Memory B cell (primary cell): ENCODE results near the gene CFAP47.
"Not testable (repeated sequence)": the region's sequence is repeated elsewhere in the genome, so short reads cannot be mapped to it uniquely, and the experiment has no call there.

Source experiments
- ATAC-seq: fragments of 150-1000 bp; cut with Tn5 transposase; 2 replicates; pipeline ENCODE4 v1.10.0; 2021; ENCODE audit warnings: low read depth, mild to moderate bottlenecking, moderate library complexity
- DNase-seq, 2 donors: peaks; one replicate each; pipeline ENCODE4 v3.0.0; 2022; ENCODE audit warnings: low spot score in 2 of 2
- H3K27ac Mint-ChIP-seq: one replicate; pipeline ENCODE4 v1.8.0; 2022; ENCODE audit warnings: mild to moderate bottlenecking, moderate library complexity, mixed read lengths
- H3K27me3 Mint-ChIP-seq: one replicate; pipeline ENCODE4 v1.8.0; 2022; ENCODE audit warnings: mixed read lengths
- H3K36me3 Mint-ChIP-seq: one replicate; pipeline ENCODE4 v1.8.0; 2022; ENCODE audit warnings: mild to moderate bottlenecking, mixed read lengths
- H3K4me1 Mint-ChIP-seq: one replicate; pipeline ENCODE4 v1.8.0; 2022; ENCODE audit warnings: mixed read lengths
- H3K4me3 Mint-ChIP-seq: one replicate; pipeline ENCODE4 v1.8.0; 2022; ENCODE audit warnings: mild to moderate bottlenecking, moderate library complexity, mixed read lengths
- H3K9me3 Mint-ChIP-seq: one replicate; pipeline ENCODE4 v1.8.0; 2022; ENCODE audit warnings: mixed read lengths

CFAP47 gene

DNA sequence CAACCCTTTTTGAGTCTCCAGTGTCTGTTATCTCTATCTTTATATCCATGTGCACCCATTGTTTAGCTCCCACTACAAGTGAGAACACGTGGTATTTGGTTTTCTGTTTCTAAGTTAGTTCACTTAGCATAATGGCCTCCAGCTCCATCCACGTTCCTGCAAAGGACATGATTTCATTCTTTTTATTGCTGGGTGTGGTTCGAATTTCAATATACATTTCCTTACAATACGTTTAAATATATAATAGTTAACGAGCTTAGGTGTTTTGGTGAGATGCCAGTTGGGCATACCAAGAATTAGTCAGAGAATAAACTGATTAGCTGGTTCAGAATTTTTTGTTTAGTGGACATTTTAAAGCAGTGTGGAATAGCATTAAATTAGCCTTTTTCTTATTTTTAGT, 196.7 kb downstream of the CFAP47 start:
- Mint-ChIP-seq H3K27me3 (no peaks in the 10 kb centered on the region), H3K36me3 (no peaks in the 10 kb centered on the region), H3K9me3 (no peaks in the 10 kb centered on the region), H3K27ac (no peak overlapping the region), H3K4me1 (no peaks in the 10 kb centered on the region), H3K4me3 (no peak overlapping the region)
- no peak for DNase-seq
- no peak for ATAC-seq

GRCh38 chrX:36159254-36159653, 239.7 kb downstream of the CFAP47 start:
- Mint-ChIP-seq H3K27me3 (no peaks in the 10 kb centered on the region), H3K9me3 (no peaks in the 10 kb centered on the region), H3K4me1 (no peaks in the 10 kb centered on the region), H3K4me3 (no peak overlapping the region), H3K36me3 (no peaks in the 10 kb centered on the region), H3K27ac (no peak overlapping the region)
- ATAC-seq: no peak
- no peak for DNase-seq

DNA sequence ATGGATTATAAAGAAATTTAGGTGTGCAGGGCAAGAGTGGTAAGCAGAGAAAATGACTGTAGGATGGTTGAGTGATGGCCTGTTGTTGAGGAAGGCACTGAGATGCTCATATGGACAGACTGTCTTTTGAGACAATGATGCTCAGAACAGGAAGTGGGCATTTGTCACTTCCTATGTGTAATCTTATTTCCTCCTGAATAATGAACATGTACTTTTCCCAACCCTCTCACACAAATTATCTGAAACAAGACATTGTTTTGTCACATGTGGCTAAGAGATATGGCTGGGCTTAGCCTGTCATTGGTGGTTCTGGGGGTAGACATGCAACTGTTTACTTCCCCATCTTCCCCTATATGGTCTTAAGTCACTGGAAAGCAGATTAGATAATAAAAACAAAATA, 240.5 kb downstream of the CFAP47 start:
- ATAC-seq: no peak
- Mint-ChIP-seq H3K9me3 (no peaks in the 10 kb centered on the region), H3K4me1 (no peaks in the 10 kb centered on the region), H3K27ac (no peak overlapping the region), H3K4me3 (no peak overlapping the region), H3K27me3 (no peaks in the 10 kb centered on the region), H3K36me3 (no peaks in the 10 kb centered on the region)
- no peak for DNase-seq

DNA sequence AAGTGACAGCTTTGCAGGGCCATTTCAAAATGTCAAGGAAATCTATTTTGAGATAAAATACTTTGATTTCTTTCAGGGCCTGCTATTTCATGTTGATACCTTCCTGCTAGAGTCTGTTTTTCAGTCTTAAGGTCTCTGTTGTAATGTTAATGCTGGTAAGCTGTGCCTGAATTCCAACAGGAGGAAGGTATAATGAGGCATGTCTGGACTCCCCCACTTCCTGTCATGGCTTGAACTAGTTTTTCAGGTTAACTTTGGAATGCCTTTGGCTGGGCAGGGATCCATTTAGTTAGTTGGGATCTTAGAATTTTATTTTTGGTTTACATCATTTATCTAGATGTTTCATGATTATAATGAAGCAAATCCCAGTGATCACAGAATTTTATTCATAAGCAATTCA, 279.0 kb downstream of the CFAP47 start:
- no peak overlapping the region for H3K27ac Mint-ChIP-seq
- H3K36me3 Mint-ChIP-seq: no peaks in the 10 kb centered on the region
- H3K4me1 Mint-ChIP-seq: no peaks in the 10 kb centered on the region
- no peaks in the 10 kb centered on the region for H3K9me3 Mint-ChIP-seq
- H3K27me3 Mint-ChIP-seq: no peaks in the 10 kb centered on the region
- DNase-seq: no peak
- H3K4me3 Mint-ChIP-seq: no peak overlapping the region
- ATAC-seq: no peak

DNA sequence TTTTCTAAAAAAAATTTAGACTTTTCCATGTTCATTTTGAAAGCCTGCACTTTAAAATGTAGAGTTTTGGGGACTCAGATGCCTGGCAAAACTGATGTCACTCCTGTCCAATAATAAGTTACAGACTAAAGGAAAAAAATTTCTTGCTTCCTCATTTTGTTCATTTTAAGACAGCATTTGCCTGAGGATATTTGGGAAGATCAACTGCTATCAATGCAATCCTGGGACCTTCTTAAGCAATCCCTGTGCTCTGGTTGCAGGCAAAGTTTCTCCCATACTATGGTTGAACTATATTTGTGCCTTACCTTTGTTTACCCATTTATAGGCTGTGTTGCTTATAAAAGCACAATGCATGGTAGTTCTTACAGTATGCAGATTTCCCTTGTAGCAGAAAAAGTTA, 280.4 kb downstream of the CFAP47 start:
- Mint-ChIP-seq H3K36me3 (no peaks in the 10 kb centered on the region), H3K4me3 (no peak overlapping the region), H3K27me3 (no peaks in the 10 kb centered on the region), H3K27ac (no peak overlapping the region), H3K4me1 (no peaks in the 10 kb centered on the region), H3K9me3 (no peaks in the 10 kb centered on the region)
- no peak for ATAC-seq
- DNase-seq: no peak

DNA sequence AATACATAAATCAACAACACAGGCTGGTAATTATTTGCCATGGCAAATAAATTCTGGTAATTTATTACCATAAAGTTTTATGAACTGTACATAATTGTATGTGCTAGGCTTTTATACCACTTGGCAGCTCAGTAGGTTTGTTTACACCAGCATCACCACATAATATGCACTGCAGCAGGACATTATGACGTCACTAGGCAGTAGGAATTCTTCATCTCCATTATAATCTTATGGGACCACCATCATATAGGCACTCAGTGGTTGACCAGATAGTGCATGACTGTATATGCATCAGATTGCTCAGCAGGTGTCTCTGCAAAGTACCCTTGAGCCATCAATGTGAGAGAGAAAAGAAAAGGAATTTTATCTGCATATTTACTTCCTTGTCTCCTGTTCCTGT, 295.4 kb downstream of the CFAP47 start:
- Mint-ChIP-seq H3K36me3 (no peaks in the 10 kb centered on the region), H3K27ac (no peak overlapping the region), H3K4me1 (no peaks in the 10 kb centered on the region), H3K4me3 (no peak overlapping the region), H3K27me3 (no peaks in the 10 kb centered on the region), H3K9me3 (peaks cover 3% of the 10 kb centered on the region)
- DNase-seq (no peak), ATAC-seq (no peak)

DNA sequence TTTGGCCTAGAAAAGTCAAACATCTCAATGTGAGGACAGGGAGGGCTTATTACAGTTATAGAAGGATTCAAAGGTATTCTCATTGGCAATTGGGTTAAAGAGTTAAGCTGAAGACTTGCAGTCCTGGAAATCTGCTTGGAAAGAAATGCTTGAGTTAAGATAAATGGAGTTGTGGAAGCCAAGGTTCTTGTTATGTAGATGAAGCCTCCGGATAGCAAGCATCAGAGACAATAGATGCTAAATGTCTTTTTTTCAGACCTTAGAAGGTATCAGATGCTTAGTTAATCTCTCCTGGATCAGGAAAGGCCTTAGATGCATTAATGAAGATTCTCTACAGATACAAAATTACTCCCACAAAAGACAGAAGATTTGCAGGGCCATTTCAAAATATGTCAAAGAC, 299.3 kb downstream of the CFAP47 start:
- H3K4me1 Mint-ChIP-seq: no peaks in the 10 kb centered on the region
- H3K4me3 Mint-ChIP-seq: no peak overlapping the region
- H3K27me3 Mint-ChIP-seq: no peaks in the 10 kb centered on the region
- no peak for DNase-seq
- ATAC-seq: no peak
- no peak overlapping the region for H3K27ac Mint-ChIP-seq
- H3K36me3 Mint-ChIP-seq: no peaks in the 10 kb centered on the region
- H3K9me3 Mint-ChIP-seq: peaks cover 4% of the 10 kb centered on the region

DNA sequence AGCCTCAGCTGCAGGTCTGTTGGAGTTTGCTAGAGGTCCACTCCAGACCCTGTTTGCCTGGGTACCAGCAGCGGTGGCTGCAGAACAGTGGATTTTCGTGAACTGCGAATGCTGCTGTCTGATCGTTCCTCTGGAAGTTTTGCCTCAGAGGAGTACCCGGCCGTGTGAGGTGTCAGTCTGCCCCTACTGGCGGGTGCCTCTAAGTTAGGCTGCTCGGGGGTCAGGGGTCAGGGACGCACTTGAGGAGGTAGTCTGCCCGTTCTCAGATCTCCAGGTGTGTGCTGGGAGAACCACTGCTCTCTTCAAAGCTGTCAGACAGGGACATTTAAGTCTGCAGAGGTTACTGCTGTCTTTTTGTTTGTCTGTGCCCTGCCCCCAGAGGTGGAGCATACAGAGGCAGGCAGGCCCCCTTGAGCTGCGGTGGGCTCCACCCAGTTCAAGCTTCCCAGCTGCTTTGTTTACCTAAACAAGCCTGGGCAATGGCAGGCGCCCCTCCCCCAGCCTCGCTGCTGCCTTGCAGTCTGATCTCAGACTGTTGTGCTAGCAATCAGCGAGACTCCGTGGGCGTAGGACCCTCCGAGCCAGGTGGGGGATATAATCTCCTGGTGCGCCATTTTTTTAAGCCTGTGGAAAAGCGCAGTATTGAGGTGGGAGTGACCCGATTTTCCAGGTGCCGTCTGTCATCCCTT, 315.4 kb downstream of the CFAP47 start:
- not testable (repeated sequence) for DNase-seq, H3K4me1 Mint-ChIP-seq, H3K36me3 Mint-ChIP-seq, H3K27ac Mint-ChIP-seq, H3K4me3 Mint-ChIP-seq, H3K9me3 Mint-ChIP-seq, ATAC-seq, H3K27me3 Mint-ChIP-seq

GRCh38 chrX:36241397-36241796, 321.9 kb downstream of the CFAP47 start:
- Mint-ChIP-seq H3K4me3 (no peak overlapping the region), H3K9me3 (no peaks in the 10 kb centered on the region), H3K27me3 (no peaks in the 10 kb centered on the region), H3K36me3 (no peaks in the 10 kb centered on the region), H3K27ac (no peak overlapping the region), H3K4me1 (no peaks in the 10 kb centered on the region)
- no peak for ATAC-seq
- DNase-seq: no peak

GRCh38 chrX:36266155-36266554, 346.6 kb downstream of the CFAP47 start:
- DNase-seq: no peak
- Mint-ChIP-seq H3K27me3 (no peaks in the 10 kb centered on the region), H3K36me3 (no peaks in the 10 kb centered on the region), H3K4me3 (no peak overlapping the region), H3K27ac (no peak overlapping the region), H3K4me1 (no peaks in the 10 kb centered on the region), H3K9me3 (no peaks in the 10 kb centered on the region)
- ATAC-seq: no peak

- Mint-ChIP-seq H3K27me3 (no peaks in the 10 kb centered on the region), H3K9me3 (no peaks in the 10 kb centered on the region)
Measured at GRCh38 chrX:36310136-36310535, 390.6 kb downstream of the CFAP47 start.

DNA sequence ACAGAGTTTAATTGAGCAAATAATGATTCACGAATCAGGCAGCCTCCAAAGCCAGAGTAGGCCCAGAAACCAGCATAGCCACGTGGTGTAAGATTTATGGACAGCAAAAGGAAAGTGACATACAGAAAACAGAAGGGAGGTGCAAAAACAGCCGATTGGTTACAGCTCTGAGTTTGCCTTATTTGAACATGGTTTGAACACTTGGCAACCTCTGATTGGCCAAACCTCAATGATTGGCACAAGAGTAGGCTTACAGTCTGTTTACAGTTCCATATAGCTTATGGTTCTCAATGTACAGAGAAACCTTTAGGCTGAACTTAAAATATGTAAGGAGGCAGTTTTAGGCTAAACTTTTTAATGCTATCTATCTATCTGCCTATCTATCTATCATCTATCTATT, 394.8 kb downstream of the CFAP47 start:
- no peaks in the 10 kb centered on the region for H3K36me3 Mint-ChIP-seq
- H3K27me3 Mint-ChIP-seq: no peaks in the 10 kb centered on the region
- no peaks in the 10 kb centered on the region for H3K9me3 Mint-ChIP-seq
- H3K4me1 Mint-ChIP-seq: no peaks in the 10 kb centered on the region
- H3K27ac Mint-ChIP-seq: no peak overlapping the region
- DNase-seq: no peak
- H3K4me3 Mint-ChIP-seq: no peak overlapping the region
- ATAC-seq: no peak

More at GRCh38 chrX:36310136-36310535, 390.6 kb downstream of the CFAP47 start:
- Mint-ChIP-seq H3K27ac (no peak overlapping the region), H3K4me3 (no peak overlapping the region), H3K4me1 (no peaks in the 10 kb centered on the region), H3K36me3 (no peaks in the 10 kb centered on the region)
- no peak for DNase-seq
- ATAC-seq: no peak

GRCh38 chrX:36334572-36334971, 415.0 kb downstream of the CFAP47 start:
- Mint-ChIP-seq H3K4me3 (no peak overlapping the region), H3K36me3 (no peaks in the 10 kb centered on the region), H3K27ac (no peak overlapping the region), H3K9me3 (peaks cover 10% of the 10 kb centered on the region), H3K27me3 (no peaks in the 10 kb centered on the region), H3K4me1 (no peaks in the 10 kb centered on the region)
- DNase-seq: no peak
- ATAC-seq: no peak

DNA sequence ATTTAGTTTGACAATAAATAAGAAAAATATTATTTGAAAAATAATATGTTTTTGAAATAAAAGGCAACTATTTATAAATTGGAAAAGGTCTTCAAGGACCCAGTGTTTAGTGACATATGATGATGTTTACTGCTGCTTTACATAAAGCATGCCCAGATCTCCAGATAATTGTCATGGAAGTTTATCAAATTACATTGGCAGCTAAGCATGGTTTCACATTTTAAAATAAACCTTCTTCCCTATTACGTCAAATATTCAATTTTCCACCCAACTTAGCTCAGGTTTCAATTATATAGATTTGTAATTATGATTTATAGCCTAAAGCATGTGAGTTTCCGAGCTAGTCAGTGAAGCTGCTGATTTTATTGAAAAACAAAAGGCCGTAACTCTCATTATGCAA, 417.2 kb downstream of the CFAP47 start:
- no peak overlapping the region for H3K27ac Mint-ChIP-seq
- no peaks in the 10 kb centered on the region for H3K27me3 Mint-ChIP-seq
- H3K9me3 Mint-ChIP-seq: peaks cover 5% of the 10 kb centered on the region
- no peak overlapping the region for H3K4me3 Mint-ChIP-seq
- H3K36me3 Mint-ChIP-seq: no peaks in the 10 kb centered on the region
- DNase-seq (no peak), ATAC-seq (no peak)
- H3K4me1 Mint-ChIP-seq: no peaks in the 10 kb centered on the region

- no peaks in the 10 kb centered on the region for H3K9me3 Mint-ChIP-seq
- H3K4me3 Mint-ChIP-seq: no peak overlapping the region
- no peak for ATAC-seq
- no peaks in the 10 kb centered on the region for H3K27me3 Mint-ChIP-seq
- no peaks in the 10 kb centered on the region for H3K36me3 Mint-ChIP-seq
- no peak overlapping the region for H3K27ac Mint-ChIP-seq
- DNase-seq: no peak
- no peaks in the 10 kb centered on the region for H3K4me1 Mint-ChIP-seq
Measured at GRCh38 chrX:36344301-36344700, 424.8 kb downstream of the CFAP47 start.
